ENCODE data around the gene COL4A6.

GRCh38 chrX:108331126-108331909, 106.9 kb downstream of the COL4A6 start:
- TF ChIP-seq EP300 (IDR thresholded peaks at IDR 0.05; ENCODE audit: borderline replicate concordance) = no peak
- no peak for TF ChIP-seq RAD21 (IDR thresholded peaks at IDR 0.05; ENCODE audit: low read depth)
- TF ChIP-seq, protein P1, sequence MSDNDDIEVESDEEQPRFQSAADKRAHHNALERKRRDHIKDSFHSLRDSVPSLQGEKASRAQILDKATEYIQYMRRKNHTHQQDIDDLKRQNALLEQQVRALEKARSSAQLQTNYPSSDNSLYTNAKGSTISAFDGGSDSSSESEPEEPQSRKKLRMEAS (IDR thresholded peaks at IDR 0.05) = no peak
- TF ChIP-seq CEBPB (IDR thresholded peaks at IDR 0.05) = no peak
- TF ChIP-seq TAF1 (IDR thresholded peaks at IDR 0.05; ENCODE audit: low read depth) = no peak
- no peak for TF ChIP-seq EGR1 (IDR thresholded peaks at IDR 0.05)
- TF ChIP-seq, protein P2, sequence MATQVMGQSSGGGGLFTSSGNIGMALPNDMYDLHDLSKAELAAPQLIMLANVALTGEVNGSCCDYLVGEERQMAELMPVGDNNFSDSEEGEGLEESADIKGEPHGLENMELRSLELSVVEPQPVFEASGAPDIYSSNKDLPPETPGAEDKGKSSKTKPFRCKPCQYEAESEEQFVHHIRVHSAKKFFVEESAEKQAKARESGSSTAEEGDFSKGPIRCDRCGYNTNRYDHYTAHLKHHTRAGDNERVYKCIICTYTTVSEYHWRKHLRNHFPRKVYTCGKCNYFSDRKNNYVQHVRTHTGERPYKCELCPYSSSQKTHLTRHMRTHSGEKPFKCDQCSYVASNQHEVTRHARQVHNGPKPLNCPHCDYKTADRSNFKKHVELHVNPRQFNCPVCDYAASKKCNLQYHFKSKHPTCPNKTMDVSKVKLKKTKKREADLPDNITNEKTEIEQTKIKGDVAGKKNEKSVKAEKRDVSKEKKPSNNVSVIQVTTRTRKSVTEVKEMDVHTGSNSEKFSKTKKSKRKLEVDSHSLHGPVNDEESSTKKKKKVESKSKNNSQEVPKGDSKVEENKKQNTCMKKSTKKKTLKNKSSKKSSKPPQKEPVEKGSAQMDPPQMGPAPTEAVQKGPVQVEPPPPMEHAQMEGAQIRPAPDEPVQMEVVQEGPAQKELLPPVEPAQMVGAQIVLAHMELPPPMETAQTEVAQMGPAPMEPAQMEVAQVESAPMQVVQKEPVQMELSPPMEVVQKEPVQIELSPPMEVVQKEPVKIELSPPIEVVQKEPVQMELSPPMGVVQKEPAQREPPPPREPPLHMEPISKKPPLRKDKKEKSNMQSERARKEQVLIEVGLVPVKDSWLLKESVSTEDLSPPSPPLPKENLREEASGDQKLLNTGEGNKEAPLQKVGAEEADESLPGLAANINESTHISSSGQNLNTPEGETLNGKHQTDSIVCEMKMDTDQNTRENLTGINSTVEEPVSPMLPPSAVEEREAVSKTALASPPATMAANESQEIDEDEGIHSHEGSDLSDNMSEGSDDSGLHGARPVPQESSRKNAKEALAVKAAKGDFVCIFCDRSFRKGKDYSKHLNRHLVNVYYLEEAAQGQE (IDR thresholded peaks at IDR 0.05; ENCODE audit: low read depth) = no peak
- no peak for TF ChIP-seq NFIC (IDR thresholded peaks at IDR 0.05)
- TF ChIP-seq CREB1 (IDR thresholded peaks at IDR 0.05; ENCODE audit: low read depth) = no peak
- TF ChIP-seq TCF12 (IDR thresholded peaks at IDR 0.05; ENCODE audit: low read depth) = no peak
- TF ChIP-seq TEAD4 (IDR thresholded peaks at IDR 0.05) = no peak

Data from Ishikawa (cell line).